ENCODE measurements around the gene CCDC142.

GRCh38 chr2:74497777-74498499 lies 15.1 kb upstream of the CCDC142 start:
- TF ChIP-seq CTCF (IDR thresholded peaks at IDR 0.05), result no peak
- no peak for TF ChIP-seq POLR2A (IDR thresholded peaks at IDR 0.05)

Data from Peyer's patch (tissue), 4 donors.